B cell (primary cell): ENCODE measurements around the gene DND1. TPM values are rescaled to one million over a fixed set of nuclear protein-coding genes. Genes with fewer than 3 reads are reported as not detected.
A peak's percentile ranks its signal among the peaks of the same experiment; 100 is the strongest.

ENCODE experiments used
- ATAC-seq: fragments of 200-7000 bp; cut with Tn5 transposase; one replicate; pipeline ENCODE4 v1.10.0; 2021; ENCODE audit warnings: low read depth, mild to moderate bottlenecking, moderate number of reproducible peaks, moderate library complexity
- CTCF ChIA-PET: fragments of 350-600 bp; sonication (Branson Sonifier 250); formaldehyde crosslinking; loops from one replicate; lab custom pipeline; 2021; ENCODE audit warnings: antibody characterized with exemption, inconsistent platforms; lab: Charles Lee
- POLR2A ChIA-PET: fragments of 350-600 bp; sonication (Branson Sonifier 250); formaldehyde crosslinking; loops from one replicate; lab custom pipeline; 2021; ENCODE audit warnings: antibody characterized with exemption; lab: Charles Lee
- DNase-seq: peaks from one replicate; pipeline ENCODE4 v3.0.0; 2013
- H2AFZ ChIP-seq: 2 replicates; pipeline ENCODE4 v1.6.1; 2012; ENCODE audit warnings: mild to moderate bottlenecking, low read depth, low read length; ENCODE audit not compliant: insufficient read depth, poor library complexity, severe bottlenecking
- H3K27ac ChIP-seq, 2 donors: 1 replicate in 1 of 2; 2 replicates in 1 of 2; pipeline ENCODE4 v1.5.1; 2012 to 2013; ENCODE audit warnings: low read length in 2 of 2, mild to moderate bottlenecking in 2 of 2, moderate library complexity in 1 of 2
- H3K27me3 ChIP-seq, 4 experiments: fragments of 200-600 bp in 1 of 4; sonication (generic) in 1 of 4; replicated peaks in 1 of 4; 1 replicate in 2 of 4; 2 replicates in 2 of 4; pipeline versions ENCODE4 v1.6.1 to v1.7.0; 2013 to 2016; ENCODE audit warnings: low read length in 3 of 4, mild to moderate bottlenecking in 2 of 4, mixed read lengths in 1 of 4, moderate library complexity in 1 of 4; ENCODE audit not compliant: insufficient read depth in 4 of 4, control insufficient read depth in 3 of 4; ENCODE audit errors: control extremely low read depth in 1 of 4
- H3K36me3 ChIP-seq, 2 experiments: replicated peaks in 1 of 2; 1 replicate in 1 of 2; 2 replicates in 1 of 2; pipeline versions ENCODE4 v1.6.1 to v1.7.1; 2013; ENCODE audit warnings: low read length in 1 of 2; ENCODE audit not compliant: insufficient read depth in 2 of 2, control insufficient read depth in 1 of 2; ENCODE audit errors: control extremely low read depth in 1 of 2, extremely low read depth in 1 of 2
- H3K4me1 ChIP-seq, 2 donors: fragments of 200-600 bp in 1 of 2; sonication (generic) in 1 of 2; 1 replicate in 1 of 2; 2 replicates in 1 of 2; pipeline versions ENCODE4 v1.5.1 to v1.6.1; 2013 to 2017; ENCODE audit warnings: low read length in 2 of 2; ENCODE audit not compliant: control insufficient read depth in 2 of 2, insufficient read depth in 2 of 2
- H3K4me2 ChIP-seq: replicated peaks from 2 replicates; pipeline ENCODE3; 2012; ENCODE audit warnings: mild to moderate bottlenecking, low read depth, low read length; ENCODE audit not compliant: poor library complexity, severe bottlenecking
- H3K4me3 ChIP-seq, 5 experiments: fragments of 200-600 bp in 1 of 5; sonication (generic) in 1 of 5; 1 replicate in 3 of 5; 2 replicates in 2 of 5; pipeline versions ENCODE4 v1.5.1 to v1.7.0; 2011 to 2016; ENCODE audit warnings: low read length in 4 of 5, mild to moderate bottlenecking in 4 of 5, low read depth in 2 of 5, control low read depth in 1 of 5, moderate library complexity in 1 of 5; ENCODE audit not compliant: insufficient read depth in 1 of 5; ENCODE audit errors: control extremely low read depth in 1 of 5, extremely low read depth in 1 of 5
- H3K79me2 ChIP-seq: fragments of 200-600 bp; sonication (generic); one replicate; pipeline ENCODE4 v1.6.0; 2016; ENCODE audit warnings: low read length; ENCODE audit not compliant: control insufficient read depth, insufficient read depth
- H3K9ac ChIP-seq: fragments of 200-600 bp; sonication (generic); 2 replicates; pipeline ENCODE4 v1.6.1; 2017; ENCODE audit warnings: mild to moderate bottlenecking, low read length, moderate library complexity
- H3K9me3 ChIP-seq, 3 donors: one replicate each; pipeline versions ENCODE4 v1.6.1 to v1.7.1; 2013; ENCODE audit warnings: low read length in 2 of 3; ENCODE audit not compliant: control insufficient read depth in 2 of 3, insufficient read depth in 1 of 3; ENCODE audit errors: control extremely low read depth in 1 of 3
- H4K20me1 ChIP-seq: 2 replicates; pipeline ENCODE4 v1.6.0; 2012; ENCODE audit warnings: mild to moderate bottlenecking, low read length; ENCODE audit not compliant: insufficient read depth, control insufficient read depth, poor library complexity, severe bottlenecking
- H3K27ac Mint-ChIP-seq: one replicate; pipeline ENCODE4 v1.8.0; 2021; ENCODE audit warnings: mixed read lengths
- H3K27me3 Mint-ChIP-seq: one replicate; pipeline ENCODE4 v1.8.0; 2021; ENCODE audit warnings: mixed read lengths
- H3K4me1 Mint-ChIP-seq: one replicate; pipeline ENCODE4 v1.8.0; 2021; ENCODE audit warnings: mixed read lengths
- H3K4me3 Mint-ChIP-seq: one replicate; pipeline ENCODE4 v1.8.0; 2021; ENCODE audit warnings: mixed read lengths
- H3K9me3 Mint-ChIP-seq: one replicate; pipeline ENCODE4 v1.8.0; 2022; ENCODE audit warnings: mixed read lengths; ENCODE audit not compliant: insufficient read depth
- CTCF ChIP-seq: fragments of 200-600 bp; IDR thresholded peaks from one replicate; pipeline ENCODE4 v1.8.0; 2022; ENCODE audit warnings: antibody characterized with exemption, mild to moderate bottlenecking
- EZH2 ChIP-seq: IDR thresholded peaks from 2 replicates; pipeline ENCODE4 v1.6.1; 2012; ENCODE audit warnings: borderline replicate concordance, low read depth, mild to moderate bottlenecking, moderate library complexity, low read length; ENCODE audit not compliant: insufficient read depth, poor library complexity, severe bottlenecking
- WGBS: methylation state at CpG from one replicate; pipeline ENCODE4 v1.1.5; 2013; ENCODE audit warnings: missing lambda C conversion rate; ENCODE audit not compliant: insufficient coverage; 5-methylcytosine and 5-hydroxymethylcytosine counted together
- intact Hi-C: fragments of 100-400 bp; cut with micrococcal nuclease; formaldehyde crosslinking; loops from one replicate; pipeline ENCODE4 v1.10.0; 2022
- polyA plus RNA-seq: library from polyadenylated mRNA; depleted of rRNA; stranded (reverse); fragments of >200 nt; gene quantifications from 2 replicates; pipeline ENCODE4 v1.2.3, GENCODE V29; 2012
- total RNA-seq, 2 donors: library from RNA; stranded (reverse); fragments of 120-200 nt in 1 of 2; gene quantifications; 1 replicate in 1 of 2; 2 replicates in 1 of 2; pipeline versions ENCODE4 v1.2.3 to v1.2.4, GENCODE V29; 2013 to 2022

The DND1 gene
- total and polyA plus RNA-seq, 2 donors (not counting 1 experiment from before 2014, with no cell fraction given) = 3.0 to 3.6 TPM

GRCh38 chr5:140674211-140674610 lies 835 bp upstream of the DND1 start:
- H3K4me1 ChIP-seq = no peaks in the 10 kb centered on the region
- no peaks in the 10 kb centered on the region for H3K27me3 Mint-ChIP-seq
- CTCF ChIA-PET = no interaction called here
- no peak overlapping the region for H2AFZ ChIP-seq
- ATAC-seq (no peak), DNase-seq (no peak)
- POLR2A ChIA-PET = no interaction called here
- H3K4me3 Mint-ChIP-seq = no peak overlapping the region
- H3K79me2 ChIP-seq = peaks cover 9% of the 10 kb centered on the region
- H3K9me3 ChIP-seq = peaks cover 0 to 7% (median 0%) of the 10 kb centered on the region in 3 donors
- intact Hi-C loops = no loop called here
- no CpG with 5 or more reads among the region's 2 CpGs for WGBS
- no peaks in the 10 kb centered on the region for H4K20me1 ChIP-seq
- H3K9ac ChIP-seq = no peak overlapping the region
- TF ChIP-seq CTCF (no peak), EZH2 (no peak)
- H3K27me3 ChIP-seq = no peaks in the 10 kb centered on the region
- no peaks in the 10 kb centered on the region for H3K9me3 Mint-ChIP-seq
- H3K27ac Mint-ChIP-seq = no peak overlapping the region
- H3K4me3 ChIP-seq = no peak overlapping the region
- H3K4me2 ChIP-seq = no peak overlapping the region
- no peaks in the 10 kb centered on the region for H3K4me1 Mint-ChIP-seq
- H3K27ac ChIP-seq = no peak overlapping the region
- H3K36me3 ChIP-seq = peaks cover 0 to 67% of the 10 kb centered on the region in 2 experiments

GRCh38 chr5:140672455-140673186 lies 755 bp downstream of the DND1 start:
- no peaks in the 10 kb centered on the region for H3K27me3 Mint-ChIP-seq
- Histone ChIP-seq H3K4me1 (no peaks in the 10 kb centered on the region), H3K27ac (no peak overlapping the region), H3K9ac (no peak overlapping the region), H3K27me3 (no peaks in the 10 kb centered on the region), H4K20me1 (peaks cover 2% of the 10 kb centered on the region), H3K36me3 (peaks cover 0 to 74% of the 10 kb centered on the region in 2 experiments), H3K4me3 (no peak overlapping the region), H3K4me2 (no peak overlapping the region), H3K9me3 (peaks cover 0 to 7% (median 0%) of the 10 kb centered on the region in 3 donors), H2AFZ (no peak overlapping the region), H3K79me2 (peaks cover 20% of the 10 kb centered on the region)
- ATAC-seq (no peak), DNase-seq (peak; percentile 30)
- no peak overlapping the region for H3K27ac Mint-ChIP-seq
- ChIA-PET CTCF (no interaction called here), POLR2A (interaction anchor here (0.9 kb wide), 1 partner anchor 8 kb away, joined by 3 read pairs; the partner anchor contains the start of gene WDR55)
- no peak for TF ChIP-seq EZH2
- no peak for TF ChIP-seq CTCF
- H3K4me3 Mint-ChIP-seq = no peak overlapping the region
- no peaks in the 10 kb centered on the region for H3K9me3 Mint-ChIP-seq
- intact Hi-C loops = no loop called here
- 96% methylated on average over 69 of the region's 70 CpGs for WGBS
- H3K4me1 Mint-ChIP-seq = peaks cover 4% of the 10 kb centered on the region
